HG03196 (cell line): ENCODE results near the gene UTY.
A peak's percentile ranks its signal among the peaks of the same experiment; 100 is the strongest.

Experiments used
- ATAC-seq: cut with Tn5 transposase; IDR thresholded peaks from one replicate; pipeline ENCODE4 v1.9.1; 2021; ENCODE audit not compliant: unreplicated experiment

The UTY gene

DNA sequence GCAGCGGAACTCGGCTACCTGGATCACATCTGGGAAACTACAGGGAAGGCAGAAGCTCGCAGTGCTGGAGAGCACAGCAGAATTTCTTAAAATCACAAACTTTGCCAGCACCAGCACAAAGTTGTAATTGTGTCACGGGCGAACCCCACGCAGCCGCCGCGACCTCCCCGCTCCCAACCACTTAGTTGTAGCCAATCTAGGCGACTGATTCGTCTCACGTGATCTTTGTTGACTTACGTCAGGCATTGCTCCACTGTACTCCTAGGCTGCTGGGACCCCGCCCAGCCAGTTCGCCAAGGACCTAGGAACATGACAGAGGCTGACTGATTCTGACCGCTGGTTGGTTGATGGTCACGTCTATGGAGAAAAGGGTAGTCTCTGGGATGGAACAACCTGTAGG lies at the start of gene UTY:
UTY (minus strand) TSS at position 206 of the 400 bp plus-strand sequence. CDS start 368 bp downstream, outside the sequence.
- ATAC-seq = peak; percentile 94

- no peak for ATAC-seq
These were observed 40.6 kb upstream of the UTY start for GRCh38 chrY:13520474-13520873.

GRCh38 chrY:13501215-13501614 lies 21.4 kb upstream of the UTY start:
- ATAC-seq = no peak

DNA sequence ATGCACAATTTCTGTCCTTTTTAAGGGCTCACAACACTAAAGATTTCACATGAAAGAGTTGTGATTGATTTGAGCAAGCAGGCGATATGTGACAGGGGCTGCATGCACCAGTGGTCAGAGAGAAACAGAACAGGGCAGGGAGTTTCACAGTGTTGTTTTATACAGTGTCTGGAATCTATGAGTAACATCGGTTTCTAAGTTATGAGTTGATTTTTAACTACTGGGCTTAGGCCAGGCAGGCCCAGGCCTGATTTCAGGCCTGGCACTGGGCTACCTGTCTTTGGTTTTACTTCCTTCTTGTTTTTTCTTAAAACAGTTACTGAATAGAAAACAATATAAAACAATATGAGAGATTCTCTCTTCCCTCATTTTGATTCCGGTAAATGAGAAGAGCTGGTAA lies 13.9 kb upstream of the UTY start:
- ATAC-seq = peak; percentile 47

- ATAC-seq = no peak
These were observed 12.6 kb upstream of the UTY start for GRCh38 chrY:13492408-13492807.

GRCh38 chrY:13488738-13489137 lies 8.9 kb upstream of the UTY start:
- no peak for ATAC-seq

DNA sequence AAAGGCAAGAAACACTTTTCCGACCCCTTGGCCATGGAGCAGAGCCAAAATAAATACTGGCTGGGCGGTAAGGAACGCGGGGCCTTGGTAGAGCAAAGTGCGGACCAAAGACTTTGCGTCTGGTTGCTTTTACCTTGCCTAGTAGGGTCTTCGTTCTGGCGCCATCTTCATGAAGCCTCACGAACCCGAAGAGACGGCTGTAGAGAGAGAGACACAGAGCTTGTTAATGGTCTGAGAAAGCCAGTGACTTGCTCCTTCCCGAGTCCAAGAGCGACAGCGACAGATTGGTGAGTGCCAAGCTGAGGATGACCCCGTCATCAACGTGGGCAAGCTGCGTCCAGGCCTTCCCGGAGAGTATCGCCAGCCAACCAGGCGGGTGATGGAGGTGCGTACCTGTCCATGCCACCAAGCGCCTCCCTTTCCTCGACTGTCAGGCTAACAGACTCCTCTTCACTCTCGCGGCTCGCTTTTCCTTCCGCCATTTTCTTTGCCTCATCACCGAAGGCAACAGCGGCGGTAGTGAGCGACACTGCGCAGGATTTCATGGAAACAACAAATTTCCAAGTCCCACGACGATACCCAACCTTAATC lies 617 bp downstream of the UTY start:
- ATAC-seq = peak; percentile 45

DNA sequence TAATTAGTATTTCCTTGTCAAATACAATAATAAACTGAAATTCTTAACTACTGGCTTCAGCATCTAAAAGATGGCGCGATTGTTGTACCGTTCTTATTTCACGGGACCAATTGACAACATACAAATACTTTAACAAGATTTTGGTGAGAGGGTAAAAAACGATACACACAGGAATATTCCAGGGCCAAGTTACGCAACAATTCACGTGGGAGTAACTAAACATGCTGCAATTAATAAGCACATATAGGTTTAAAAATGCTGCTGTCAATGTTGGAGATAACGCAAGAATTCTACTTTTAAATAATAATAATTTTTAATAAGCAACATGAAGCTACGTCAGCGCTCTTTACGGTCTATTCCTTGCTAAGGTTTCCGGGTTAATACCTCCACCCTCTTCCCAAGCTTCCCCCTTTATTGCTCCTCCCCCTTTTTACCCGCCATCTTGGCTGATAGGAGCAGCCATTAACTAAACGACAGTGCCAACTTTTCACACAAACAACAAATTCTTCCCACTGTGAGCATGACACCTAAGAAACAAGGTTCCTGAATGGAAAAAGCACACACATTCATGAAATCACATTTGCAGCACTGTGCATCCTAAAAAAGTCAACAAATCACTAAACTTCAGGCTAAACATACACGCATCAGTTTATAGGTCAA lies 1.6 kb downstream of the UTY start:
- no peak for ATAC-seq

DNA sequence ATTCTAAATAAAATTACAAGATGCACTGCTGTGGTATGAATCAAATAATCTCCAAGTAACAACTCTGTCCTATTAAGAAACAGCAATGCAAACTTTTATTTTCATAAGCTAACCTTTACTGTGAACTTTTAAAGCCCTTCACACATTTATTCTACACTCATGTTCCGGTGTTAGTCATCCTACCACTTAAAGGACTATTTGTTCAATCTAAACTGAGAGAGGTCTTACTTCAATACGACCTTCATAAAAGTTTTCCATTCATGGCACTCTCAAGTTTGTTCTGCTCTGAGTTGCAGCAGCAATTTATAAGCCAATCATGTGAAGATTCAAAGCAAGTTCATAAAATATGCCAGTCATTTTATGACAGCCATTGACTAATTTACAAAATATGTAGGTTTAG lies 4.8 kb downstream of the UTY start:
- ATAC-seq = no peak

DNA sequence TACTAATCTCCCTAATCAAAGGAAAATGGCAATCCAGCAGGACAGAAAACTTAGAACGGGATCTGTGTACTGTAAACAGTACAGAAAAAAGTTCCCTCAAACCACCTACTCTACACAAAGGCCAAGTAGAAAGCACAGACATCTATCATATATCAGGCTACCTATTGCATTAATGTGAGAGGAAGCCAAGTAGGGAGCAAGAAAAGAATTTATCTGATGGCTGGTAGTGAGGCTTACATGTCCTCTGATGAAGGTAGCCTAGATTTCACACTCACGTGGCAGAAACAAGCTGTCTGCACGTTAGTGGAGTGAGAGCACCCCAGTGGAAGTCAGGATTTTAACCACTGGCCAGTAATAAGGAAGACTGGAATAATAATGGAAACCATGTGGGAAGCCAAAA lies 28.3 kb downstream of the UTY start:
- ATAC-seq = no peak

- no peak for ATAC-seq
These were observed 29.2 kb downstream of the UTY start for GRCh38 chrY:13450596-13451130.

- ATAC-seq = no peak
These were observed 34.3 kb downstream of the UTY start for GRCh38 chrY:13445566-13445965.

DNA sequence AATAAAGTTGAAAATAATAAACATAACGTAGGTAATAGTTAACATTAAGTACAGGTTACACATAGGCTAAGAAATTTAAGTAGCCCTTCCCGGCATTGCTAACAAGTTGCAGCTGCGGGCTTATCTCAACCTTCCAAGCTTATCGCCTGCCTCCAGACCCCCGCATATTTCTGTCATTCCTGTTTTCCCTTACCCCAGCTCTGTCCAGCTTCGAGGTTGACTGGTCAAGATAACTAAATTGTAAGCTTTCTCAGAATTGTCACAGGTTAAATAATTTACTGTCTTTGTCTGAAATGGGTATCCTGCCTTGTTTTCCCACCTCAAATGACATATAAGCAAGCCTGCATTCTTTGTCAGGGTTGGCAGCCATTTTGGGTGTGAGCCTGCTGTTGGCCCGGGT lies 36.7 kb downstream of the UTY start:
- no peak for ATAC-seq

GRCh38 chrY:13440811-13441210 lies 39.0 kb downstream of the UTY start:
- ATAC-seq = no peak

GRCh38 chrY:13435968-13436937 lies 43.6 kb downstream of the UTY start:
- no peak for ATAC-seq

DNA sequence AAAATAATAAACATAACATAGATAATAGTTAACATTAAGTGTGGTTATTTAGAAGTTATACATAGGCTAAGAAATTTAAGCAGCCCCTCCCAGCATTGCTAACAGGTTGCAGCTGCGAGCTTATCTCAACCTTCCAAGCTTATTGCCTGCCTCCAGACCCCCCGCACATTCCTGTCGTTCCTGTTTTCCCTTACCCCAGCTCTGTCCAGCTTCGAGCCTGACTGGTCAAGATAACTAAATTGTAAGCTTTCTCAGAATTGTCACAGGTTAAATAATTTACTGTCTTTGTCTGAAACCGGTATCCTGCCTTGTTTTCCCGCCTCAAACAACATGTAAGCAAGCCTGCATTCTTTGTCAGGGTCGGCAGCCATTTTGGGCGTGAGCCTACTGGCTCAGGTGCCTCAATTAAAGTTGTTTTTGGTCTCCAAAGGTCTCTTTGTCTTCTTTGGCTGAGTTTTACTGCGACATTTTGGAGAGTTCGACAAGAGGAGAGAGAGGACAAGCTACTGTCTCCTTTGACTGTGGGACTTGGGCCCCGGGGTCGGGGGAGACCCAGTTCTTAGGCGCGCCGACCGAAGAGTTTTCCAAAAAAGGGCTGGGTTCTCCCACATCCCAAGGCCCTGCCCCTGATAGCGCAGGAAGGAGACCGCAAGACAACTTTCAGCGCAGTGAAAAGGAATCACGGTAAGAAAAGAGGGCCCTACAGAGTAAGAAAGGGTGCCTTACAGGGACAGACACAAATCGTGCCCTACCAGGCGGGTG lies 44.4 kb downstream of the UTY start:
- ATAC-seq = no peak

DNA sequence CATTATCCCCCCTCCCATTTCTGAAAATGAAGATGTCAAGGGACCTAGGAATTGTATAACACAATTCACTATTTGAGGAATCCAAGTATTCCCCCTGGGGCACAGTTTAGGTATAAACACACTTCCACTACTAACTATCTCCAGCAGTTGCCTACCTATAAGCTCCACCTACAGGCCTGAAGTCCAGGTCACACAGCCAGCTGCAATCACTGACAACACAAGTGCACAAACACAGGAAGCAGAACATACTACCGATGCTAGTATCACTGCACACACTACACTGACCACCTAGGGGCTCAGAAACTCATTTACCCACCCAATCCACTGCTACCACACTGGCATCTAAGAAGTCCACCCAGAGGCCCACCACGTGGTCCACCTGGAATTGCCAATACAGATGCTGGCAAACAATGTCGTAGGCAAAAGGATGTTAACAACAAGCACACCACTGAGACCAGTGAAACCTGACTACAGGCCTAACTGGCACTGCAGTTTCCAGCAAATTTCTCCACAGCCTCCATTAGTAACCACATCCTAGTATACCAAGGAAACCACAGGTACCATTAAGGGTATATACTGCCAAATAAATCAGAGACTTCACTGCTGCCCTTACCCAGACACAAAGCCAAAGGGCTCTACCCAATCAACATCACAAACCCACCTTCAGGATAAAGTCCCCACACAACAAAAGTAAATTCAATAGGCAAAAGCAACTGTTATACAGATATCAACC lies 47.4 kb downstream of the UTY start:
- ATAC-seq = no peak

DNA sequence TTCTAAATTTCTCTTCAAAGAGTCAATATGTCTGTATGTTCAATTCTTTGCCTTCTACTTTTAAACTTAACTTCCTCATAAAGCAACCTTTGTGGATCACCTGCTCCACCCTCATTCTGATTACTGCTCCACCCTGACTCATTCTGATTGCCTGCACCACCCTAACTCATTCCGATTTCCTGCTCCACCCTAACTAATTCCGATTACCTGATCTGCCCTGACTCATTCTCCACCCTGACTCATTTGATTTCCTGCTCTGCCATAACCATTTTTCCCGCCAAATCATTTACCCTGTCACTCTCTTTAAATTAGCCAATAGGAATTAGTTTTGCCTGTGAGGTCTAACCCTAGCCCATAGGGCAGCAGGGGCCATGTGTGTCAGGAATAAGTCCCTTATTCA lies 50.3 kb downstream of the UTY start:
- ATAC-seq = no peak

GRCh38 chrY:13423281-13423732 lies 56.5 kb downstream of the UTY start:
- ATAC-seq = no peak
